OCI-LY7 (cell line): ENCODE data around the gene HBE1. TPM values are rescaled to one million over a fixed set of nuclear protein-coding genes. Genes with fewer than 3 reads are reported as not detected.

Experiments
- BruUV-seq: library from RNA; stranded (reverse); fragments of 400-500 nt; replicated peaks from 2 replicates; lab custom pipeline; 2021; lab: Mats Ljungman, UMichigan
- CTCF ChIA-PET: fragments of 300-600 bp; sonication (Branson Sonifier 250); formaldehyde crosslinking; loops from one replicate; lab custom pipeline; 2022; ENCODE audit warnings: antibody characterized with exemption; ENCODE audit not compliant: unreplicated experiment; lab: Charles Lee
- POLR2A ChIA-PET: fragments of 300-600 bp; sonication (Branson Sonifier 250); formaldehyde crosslinking; loops from one replicate; lab custom pipeline; 2022; ENCODE audit warnings: antibody characterized with exemption; lab: Charles Lee
- DNase-seq: peaks from one replicate; pipeline ENCODE4 v3.0.0-alpha.2; 2015; ENCODE audit warnings: low spot score
- H2AFZ ChIP-seq: fragments of 200-600 bp; sonication (generic), shearing (Covaris generic); 2 replicates; pipeline ENCODE4 v1.6.1; 2014; ENCODE audit warnings: mild to moderate bottlenecking, antibody characterized with exemption, low read length, moderate library complexity
- H3K27ac ChIP-seq: fragments of 200-600 bp; sonication (generic); 2 replicates; pipeline ENCODE4 v1.5.1; 2014; ENCODE audit warnings: mixed run types, low read depth, mild to moderate bottlenecking, moderate library complexity, low read length, inconsistent platforms; ENCODE audit not compliant: poor library complexity, severe bottlenecking
- H3K36me3 ChIP-seq: fragments of 200-600 bp; sonication (generic); 2 replicates; pipeline ENCODE4 v1.6.1; 2014; ENCODE audit warnings: mild to moderate bottlenecking, antibody characterized with exemption, low read length, moderate library complexity, mixed read lengths; ENCODE audit not compliant: insufficient read depth
- H3K4me1 ChIP-seq: fragments of 200-600 bp; sonication (generic); 2 replicates; pipeline ENCODE4 v1.5.1; 2014; ENCODE audit warnings: mild to moderate bottlenecking, low read length; ENCODE audit not compliant: insufficient read depth, poor library complexity, severe bottlenecking
- H3K4me2 ChIP-seq: fragments of 200-600 bp; sonication (generic); 2 replicates; pipeline ENCODE4 v1.6.1; 2014; ENCODE audit warnings: mild to moderate bottlenecking, low read length
- H3K4me3 ChIP-seq: fragments of 200-600 bp; sonication (generic); 2 replicates; pipeline ENCODE4 v1.5.1; 2014; ENCODE audit warnings: mild to moderate bottlenecking, low read depth, low read length; ENCODE audit not compliant: poor library complexity, severe bottlenecking
- H3K79me2 ChIP-seq: fragments of 200-600 bp; sonication (generic); 2 replicates; pipeline ENCODE4 v1.6.1; 2016; ENCODE audit warnings: low read depth, mild to moderate bottlenecking, low read length, moderate library complexity, mixed read lengths; ENCODE audit not compliant: insufficient read depth
- H3K9me2 ChIP-seq: fragments of 200-600 bp; sonication (generic); 2 replicates; pipeline ENCODE4 v1.6.1; 2016; ENCODE audit warnings: mild to moderate bottlenecking, low read length, mixed read lengths; ENCODE audit not compliant: insufficient read depth
- H3K9me3 ChIP-seq: fragments of 200-600 bp; sonication (generic); 2 replicates; pipeline ENCODE4 v1.6.1; 2014; ENCODE audit warnings: mild to moderate bottlenecking, mixed run types, low read length, mixed read lengths
- H4K20me1 ChIP-seq: fragments of 200-600 bp; sonication (generic); 2 replicates; pipeline ENCODE4 v1.6.1; 2014; ENCODE audit warnings: mild to moderate bottlenecking, antibody characterized with exemption, low read length, moderate library complexity, mixed read lengths; ENCODE audit not compliant: insufficient read depth
- CTCF ChIP-seq: fragments of 200-600 bp; sonication (generic); conservative IDR thresholded peaks from 2 replicates; pipeline ENCODE4 v1.5.1; 2014; ENCODE audit warnings: mild to moderate bottlenecking, antibody characterized with exemption, low read length, moderate library complexity, mixed read lengths
- EZH2phosphoT487 ChIP-seq: fragments of 200-600 bp; sonication (generic); IDR thresholded peaks from 2 replicates; pipeline ENCODE4 v1.6.1; 2018; ENCODE audit warnings: low read depth, borderline replicate concordance, mild to moderate bottlenecking, mixed run types, antibody characterized with exemption, low read length, moderate library complexity, mixed read lengths
- intact Hi-C: fragments of 100-400 bp; cut with micrococcal nuclease; formaldehyde crosslinking; loops from one replicate; pipeline ENCODE4 v1.10.0; 2022; ENCODE audit not compliant: unreplicated experiment
- total RNA-seq, 2 experiments: library from RNA; depleted of rRNA in 1 of 2; stranded (reverse); fragments of >200 nt in 1 of 2; shearing (Covaris generic) in 1 of 2; gene quantifications; 2 replicates each; pipeline ENCODE4 v1.2.3, GENCODE V29; 2014 to 2022

Gene HBE1
- total RNA-seq, 2 experiments from 2014 or later, result not detected

GRCh38 chr11:5243816-5244180 is 25.9 kb downstream of the HBE1 start:
- Histone ChIP-seq H3K79me2 (no peaks in the 10 kb centered on the region), H3K27ac (no peak overlapping the region), H2AFZ (no peak overlapping the region), H3K4me1 (no peaks in the 10 kb centered on the region), H4K20me1 (no peaks in the 10 kb centered on the region), H3K9me2 (no peaks in the 10 kb centered on the region), H3K4me3 (no peak overlapping the region), H3K4me2 (no peak overlapping the region), H3K9me3 (no peaks in the 10 kb centered on the region), H3K36me3 (no peaks in the 10 kb centered on the region)
- intact Hi-C loops, result no loop called here
- POLR2A ChIA-PET, result no interaction called here
- no peak for DNase-seq
- no TSS peak for BruUV-seq
- CTCF ChIA-PET, result no interaction called here
- TF ChIP-seq EZH2phosphoT487, result no peak
- no peak for TF ChIP-seq CTCF

GRCh38 chr11:5242933-5243815 is 26.6 kb downstream of the HBE1 start:
- ChIA-PET CTCF (no interaction called here), POLR2A (no interaction called here)
- Histone ChIP-seq H3K9me3 (no peaks in the 10 kb centered on the region), H3K4me2 (no peak overlapping the region), H3K36me3 (no peaks in the 10 kb centered on the region), H3K27ac (no peak overlapping the region), H4K20me1 (no peaks in the 10 kb centered on the region), H3K79me2 (no peaks in the 10 kb centered on the region), H3K4me3 (no peak overlapping the region), H3K4me1 (no peaks in the 10 kb centered on the region), H3K9me2 (no peaks in the 10 kb centered on the region), H2AFZ (no peak overlapping the region)
- intact Hi-C loops, result no loop called here
- DNase-seq, result no peak
- TF ChIP-seq CTCF, result no peak
- TF ChIP-seq EZH2phosphoT487, result no peak
- BruUV-seq, result no TSS peak

GRCh38 chr11:5242208-5242607 is 27.5 kb downstream of the HBE1 start:
- Histone ChIP-seq H3K27ac (no peak overlapping the region), H4K20me1 (no peaks in the 10 kb centered on the region), H3K4me2 (no peak overlapping the region), H3K4me1 (no peaks in the 10 kb centered on the region), H3K4me3 (no peak overlapping the region), H3K79me2 (no peaks in the 10 kb centered on the region), H3K9me3 (no peaks in the 10 kb centered on the region), H3K9me2 (no peaks in the 10 kb centered on the region), H3K36me3 (no peaks in the 10 kb centered on the region), H2AFZ (no peak overlapping the region)
- intact Hi-C loops, result no loop called here
- ChIA-PET POLR2A (no interaction called here), CTCF (no interaction called here)
- TF ChIP-seq CTCF, result no peak
- TF ChIP-seq EZH2phosphoT487, result no peak
- no TSS peak for BruUV-seq
- DNase-seq, result no peak
